ENCODE results near the gene HOMER2.

- TF ChIP-seq, protein P1, sequence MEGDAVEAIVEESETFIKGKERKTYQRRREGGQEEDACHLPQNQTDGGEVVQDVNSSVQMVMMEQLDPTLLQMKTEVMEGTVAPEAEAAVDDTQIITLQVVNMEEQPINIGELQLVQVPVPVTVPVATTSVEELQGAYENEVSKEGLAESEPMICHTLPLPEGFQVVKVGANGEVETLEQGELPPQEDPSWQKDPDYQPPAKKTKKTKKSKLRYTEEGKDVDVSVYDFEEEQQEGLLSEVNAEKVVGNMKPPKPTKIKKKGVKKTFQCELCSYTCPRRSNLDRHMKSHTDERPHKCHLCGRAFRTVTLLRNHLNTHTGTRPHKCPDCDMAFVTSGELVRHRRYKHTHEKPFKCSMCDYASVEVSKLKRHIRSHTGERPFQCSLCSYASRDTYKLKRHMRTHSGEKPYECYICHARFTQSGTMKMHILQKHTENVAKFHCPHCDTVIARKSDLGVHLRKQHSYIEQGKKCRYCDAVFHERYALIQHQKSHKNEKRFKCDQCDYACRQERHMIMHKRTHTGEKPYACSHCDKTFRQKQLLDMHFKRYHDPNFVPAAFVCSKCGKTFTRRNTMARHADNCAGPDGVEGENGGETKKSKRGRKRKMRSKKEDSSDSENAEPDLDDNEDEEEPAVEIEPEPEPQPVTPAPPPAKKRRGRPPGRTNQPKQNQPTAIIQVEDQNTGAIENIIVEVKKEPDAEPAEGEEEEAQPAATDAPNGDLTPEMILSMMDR (IDR thresholded peaks at IDR 0.05) = no peak
- TF ChIP-seq ZFX (IDR thresholded peaks at IDR 0.05; ENCODE audit: borderline replicate concordance) = no peak
These were observed 6.9 kb upstream of the HOMER2 start for GRCh38 chr15:82959423-82959822.
